ENCODE measurements around the gene RFX2. TPM values are rescaled to one million over a fixed set of nuclear protein-coding genes. Genes with fewer than 3 reads are reported as not detected.
A peak's percentile ranks its signal among the peaks of the same experiment; 100 is the strongest.

RFX2 gene
- total and polyA plus RNA-seq, 9 of the 15 experiments (the other 6 are each of a cell fraction or from before 2014, with no cell fraction given), result 3.6 to 18.7 (median 8.7) TPM

GRCh38 chr19:5976768-5977167 is 133.5 kb downstream of the RFX2 start (continued):
- TF ChIP-seq JUND (IDR thresholded peaks at IDR 0.05; ENCODE audit: borderline replicate concordance, low read depth, low read length) (no peak), JUND (tag; IDR thresholded peaks at IDR 0.05; ENCODE audit: borderline replicate concordance, low read depth, low read length) (no peak), SAFB (IDR thresholded peaks at IDR 0.05; ENCODE audit: borderline replicate concordance, low read depth, low read length) (no peak), ZNF76 (CRISPR knock-in tag; IDR thresholded peaks at IDR 0.05; ENCODE audit: borderline replicate concordance) (no peak), PBX2 (CRISPR knock-in tag; IDR thresholded peaks at IDR 0.05; ENCODE audit: low read depth) (no peak), PBX2 (tag; conservative IDR thresholded peaks at IDR 0.05; ENCODE audit: low read depth) (no peak), ZNF830 (CRISPR knock-in tag; IDR thresholded peaks at IDR 0.05) (no peak), MYC (IDR thresholded peaks at IDR 0.05; ENCODE audit: low read depth, low read length) (no peak), MYC (CRISPR knock-in tag; IDR thresholded peaks at IDR 0.05; ENCODE audit: borderline replicate concordance, low read depth) (no peak), POLR2H (tag; IDR thresholded peaks at IDR 0.05; ENCODE audit: low read depth) (no peak), MAZ (CRISPR knock-in tag; conservative IDR thresholded peaks at IDR 0.05 in 1 of 2, IDR thresholded peaks at IDR 0.05 in 1 of 2) (no peak), ZNF766 (CRISPR knock-in tag; conservative IDR thresholded peaks at IDR 0.05) (no peak), NCOA1 (IDR thresholded peaks at IDR 0.05; ENCODE audit: low read depth) (no peak), E2F8 (IDR thresholded peaks at IDR 0.05; ENCODE audit: low read depth, partially characterized antibody) (no peak), ZNF518B (CRISPR knock-in tag; IDR thresholded peaks at IDR 0.05) (no peak), U2AF2 (optimal IDR thresholded peaks at IDR 0.05; ENCODE audit: low read depth, low read length) (no peak), PHF20 (IDR thresholded peaks at IDR 0.05; ENCODE audit: partially characterized antibody) (no peak), DNMT1 (IDR thresholded peaks at IDR 0.05) (no peak), ZEB2 (IDR thresholded peaks at IDR 0.05) (no peak), BCOR (IDR thresholded peaks at IDR 0.05) (peak; percentile 76), POLR2A (conservative IDR thresholded peaks at IDR 0.05) (no peak), RBM25 (IDR thresholded peaks at IDR 0.05; ENCODE audit: low read depth, low read length, severe bottlenecking) (peak; percentile 75), HOXB6 (CRISPR knock-in tag; IDR thresholded peaks at IDR 0.05; ENCODE audit: borderline replicate concordance) (no peak)
